HG03025 (cell line): ENCODE results near the gene FIG4.
"Not testable (repeated sequence)": the region's sequence is repeated elsewhere in the genome, so short reads cannot be mapped to it uniquely, and the experiment has no call there.

Source experiments
- ATAC-seq: cut with Tn5 transposase; IDR thresholded peaks from one replicate; pipeline ENCODE4 v1.9.1; 2021; ENCODE audit warnings: mild to moderate bottlenecking, moderate library complexity; ENCODE audit not compliant: unreplicated experiment, low FRiP score

The FIG4 gene

GRCh38 chr6:109840034-109840433, 148.9 kb downstream of the FIG4 start:
- no peak for ATAC-seq

GRCh38 chr6:109840796-109841195, 149.7 kb downstream of the FIG4 start:
- no peak for ATAC-seq

GRCh38 chr6:109841869-109842268, 150.8 kb downstream of the FIG4 start:
- ATAC-seq = no peak

GRCh38 chr6:109852713-109853112, 161.6 kb downstream of the FIG4 start:
- ATAC-seq = no peak

- no peak for ATAC-seq
These were observed 162.3 kb downstream of the FIG4 start for GRCh38 chr6:109853426-109853825.

GRCh38 chr6:109853951-109854350, 162.9 kb downstream of the FIG4 start:
- ATAC-seq = no peak

- ATAC-seq = no peak
These were observed 163.6 kb downstream of the FIG4 start for GRCh38 chr6:109854541-109855308.

GRCh38 chr6:109855476-109856040, 164.5 kb downstream of the FIG4 start:
- ATAC-seq = not testable (repeated sequence)

- no peak for ATAC-seq
These were observed 170.8 kb downstream of the FIG4 start for GRCh38 chr6:109861946-109862345.

- no peak for ATAC-seq
These were observed 173.0 kb downstream of the FIG4 start for GRCh38 chr6:109864050-109864449.

GRCh38 chr6:109865968-109866367, 174.9 kb downstream of the FIG4 start:
- ATAC-seq = no peak

- no peak for ATAC-seq
These were observed 176.2 kb downstream of the FIG4 start for GRCh38 chr6:109867009-109867969.

GRCh38 chr6:109867970-109868358, 176.9 kb downstream of the FIG4 start:
- ATAC-seq = no peak

GRCh38 chr6:109869398-109870088, 178.4 kb downstream of the FIG4 start:
- ATAC-seq = not testable (repeated sequence)

- no peak for ATAC-seq
These were observed 179.0 kb downstream of the FIG4 start for GRCh38 chr6:109870089-109870410.

- no peak for ATAC-seq
These were observed 181.5 kb downstream of the FIG4 start for GRCh38 chr6:109872549-109872948.

GRCh38 chr6:109872968-109873545, 182.0 kb downstream of the FIG4 start:
- no peak for ATAC-seq

- ATAC-seq = no peak
These were observed 183.0 kb downstream of the FIG4 start for GRCh38 chr6:109874086-109874485.

- ATAC-seq = no peak
These were observed 183.5 kb downstream of the FIG4 start for GRCh38 chr6:109874621-109875020.
